ENCODE measurements around the gene PGM5. TPM values are rescaled to one million over a fixed set of nuclear protein-coding genes. Genes with fewer than 3 reads are reported as not detected.

Gene PGM5
- total RNA-seq, 1 experiment from 2014 or later: 75.5 TPM

- H3K4me2 ChIP-seq (ENCODE audit: low read length): no peak overlapping the region
- H2AFZ ChIP-seq (ENCODE audit: low read length): no peak overlapping the region
- H3F3A ChIP-seq (ENCODE audit: low read length, unreplicated experiment): no peaks in the 10 kb centered on the region
- ATAC-seq (no peak), DNase-seq (no peak)
- TF ChIP-seq CTCF (conservative IDR thresholded peaks at IDR 0.05; ENCODE audit: low read depth, low read length) (no peak), EZH2 (IDR thresholded peaks at IDR 0.05; ENCODE audit: low read length, unreplicated experiment) (no peak), EZH2phosphoT487 (IDR thresholded peaks at IDR 0.05; ENCODE audit: borderline replicate concordance, low read length) (no peak)
- no peaks in the 10 kb centered on the region for H3K4me1 ChIP-seq (ENCODE audit: insufficient read depth, low read length)
- H3K9ac ChIP-seq (ENCODE audit: low read length): no peak overlapping the region
- H3K27ac ChIP-seq (ENCODE audit: low read length): no peak overlapping the region
- no peaks in the 10 kb centered on the region for H3K27me3 ChIP-seq (ENCODE audit: low read length)
- no peaks in the 10 kb centered on the region for H4K20me1 ChIP-seq (ENCODE audit: low read length)
- no peaks in the 10 kb centered on the region for H3K9me2 ChIP-seq (replicated peaks; ENCODE audit: low read length)
- ChIA-PET CTCF (interaction anchor here (0.5 to 0.6 kb wide), 2 partner anchors 18 to 147 kb away, joined by 3 to 6 read pairs; no protein-coding TSS in a partner anchor), POLR2A (ENCODE audit: unreplicated experiment) (no interaction called here)
- H3K4me3 ChIP-seq (ENCODE audit: low read length): no peak overlapping the region
- intact Hi-C loops (cut with micrococcal nuclease): no loop called here
- no peaks in the 10 kb centered on the region for H3K79me2 ChIP-seq (ENCODE audit: low read length)
- H3K9me3 ChIP-seq (ENCODE audit: low read length): no peaks in the 10 kb centered on the region
- H3K36me3 ChIP-seq (ENCODE audit: low read depth, low read length): peaks cover 14% of the 10 kb centered on the region
- no TSS peak for BruUV-seq (replicated peaks)
Observed at GRCh38 chr9:68489646-68490045, 133.2 kb downstream of the PGM5 start.

GRCh38 chr9:68492806-68493205, 136.4 kb downstream of the PGM5 start:
- no peaks in the 10 kb centered on the region for H3F3A ChIP-seq (ENCODE audit: low read length, unreplicated experiment)
- H3K27me3 ChIP-seq (ENCODE audit: low read length): no peaks in the 10 kb centered on the region
- DNase-seq (no peak), ATAC-seq (no peak)
- H2AFZ ChIP-seq (ENCODE audit: low read length): no peak overlapping the region
- H3K4me2 ChIP-seq (ENCODE audit: low read length): no peak overlapping the region
- CTCF ChIA-PET: no interaction called here
- TF ChIP-seq EZH2 (IDR thresholded peaks at IDR 0.05; ENCODE audit: low read length, unreplicated experiment) (no peak), CTCF (conservative IDR thresholded peaks at IDR 0.05; ENCODE audit: low read depth, low read length) (no peak), EZH2phosphoT487 (IDR thresholded peaks at IDR 0.05; ENCODE audit: borderline replicate concordance, low read length) (no peak)
- no peak overlapping the region for H3K27ac ChIP-seq (ENCODE audit: low read length)
- peaks cover 3% of the 10 kb centered on the region for H3K36me3 ChIP-seq (ENCODE audit: low read depth, low read length)
- POLR2A ChIA-PET (ENCODE audit: unreplicated experiment): no interaction called here
- intact Hi-C loops (cut with micrococcal nuclease): no loop called here
- BruUV-seq (replicated peaks): no TSS peak
- no peaks in the 10 kb centered on the region for H3K4me1 ChIP-seq (ENCODE audit: insufficient read depth, low read length)
- no peak overlapping the region for H3K4me3 ChIP-seq (ENCODE audit: low read length)
- H3K9me2 ChIP-seq (replicated peaks; ENCODE audit: low read length): no peaks in the 10 kb centered on the region
- no peaks in the 10 kb centered on the region for H4K20me1 ChIP-seq (ENCODE audit: low read length)
- no peaks in the 10 kb centered on the region for H3K9me3 ChIP-seq (ENCODE audit: low read length)
- H3K79me2 ChIP-seq (ENCODE audit: low read length): no peaks in the 10 kb centered on the region
- H3K9ac ChIP-seq (ENCODE audit: low read length): no peak overlapping the region

GRCh38 chr9:68493541-68493940, 137.1 kb downstream of the PGM5 start:
- intact Hi-C loops (cut with micrococcal nuclease): no loop called here
- Histone ChIP-seq H3F3A (ENCODE audit: low read length, unreplicated experiment) (no peaks in the 10 kb centered on the region), H3K9me3 (ENCODE audit: low read length) (no peaks in the 10 kb centered on the region), H3K4me2 (ENCODE audit: low read length) (no peak overlapping the region), H3K4me1 (ENCODE audit: insufficient read depth, low read length) (no peaks in the 10 kb centered on the region), H2AFZ (ENCODE audit: low read length) (no peak overlapping the region), H3K27ac (ENCODE audit: low read length) (no peak overlapping the region), H3K27me3 (ENCODE audit: low read length) (no peaks in the 10 kb centered on the region), H3K9me2 (replicated peaks; ENCODE audit: low read length) (no peaks in the 10 kb centered on the region), H4K20me1 (ENCODE audit: low read length) (no peaks in the 10 kb centered on the region), H3K79me2 (ENCODE audit: low read length) (no peaks in the 10 kb centered on the region), H3K4me3 (ENCODE audit: low read length) (no peak overlapping the region), H3K9ac (ENCODE audit: low read length) (no peak overlapping the region), H3K36me3 (ENCODE audit: low read depth, low read length) (peaks cover 3% of the 10 kb centered on the region)
- ATAC-seq: no peak
- no peak for TF ChIP-seq EZH2phosphoT487 (IDR thresholded peaks at IDR 0.05; ENCODE audit: borderline replicate concordance, low read length)
- no peak for TF ChIP-seq CTCF (conservative IDR thresholded peaks at IDR 0.05; ENCODE audit: low read depth, low read length)
- no peak for TF ChIP-seq EZH2 (IDR thresholded peaks at IDR 0.05; ENCODE audit: low read length, unreplicated experiment)
- BruUV-seq (replicated peaks): no TSS peak
- CTCF ChIA-PET: no interaction called here
- POLR2A ChIA-PET (ENCODE audit: unreplicated experiment): no interaction called here
- no peak for DNase-seq

Measured in PC-3 (cell line).